Endometrial microvascular endothelial cells (primary cell): ENCODE measurements around the gene NFILZ. TPM values are rescaled to one million over a fixed set of nuclear protein-coding genes. Genes with fewer than 3 reads are reported as not detected.

Experiments
- in situ Hi-C: cut with HindIII; loops from 2 replicates; pipeline ENCODE4 v1.10.0; 2017; ENCODE audit warnings: low sequenced_read_pairs, low pct_unique_long_range_greater_than_20kb; ENCODE audit errors: inconsistent ontology term
- total RNA-seq: library from RNA; depleted of rRNA; stranded (reverse); fragments of >200 nt; gene quantifications from one replicate; pipeline ENCODE4 v1.2.3, GENCODE V29; 2015; ENCODE audit errors: inconsistent ontology term

Gene NFILZ
- total RNA-seq = not detected

GRCh38 chr19:8629996-8630683 lies at the start of gene NFILZ:
NFILZ (plus strand) TSS chr19:8630633; CDS start chr19:8676766, 46,133 bp downstream.
- in situ Hi-C loops = no loop called here

GRCh38 chr19:8580710-8581281 lies 49.6 kb upstream of the NFILZ start:
- in situ Hi-C loops = no loop called here

- in situ Hi-C loops = no loop called here
Observed at GRCh38 chr19:8584965-8585893, 45.2 kb upstream of the NFILZ start.

GRCh38 chr19:8585894-8586750 lies 44.3 kb upstream of the NFILZ start:
- in situ Hi-C loops = no loop called here

- in situ Hi-C loops = no loop called here
Observed at GRCh38 chr19:8589177-8589714, 41.2 kb upstream of the NFILZ start.

- in situ Hi-C loops = no loop called here
Observed at GRCh38 chr19:8592231-8593009, 38.0 kb upstream of the NFILZ start.

GRCh38 chr19:8593931-8594330 lies 36.5 kb upstream of the NFILZ start:
- in situ Hi-C loops = no loop called here

- in situ Hi-C loops = no loop called here
Observed at GRCh38 chr19:8595651-8596050, 34.8 kb upstream of the NFILZ start.

GRCh38 chr19:8596168-8596567 lies 34.3 kb upstream of the NFILZ start:
- in situ Hi-C loops = no loop called here

- in situ Hi-C loops = no loop called here
Observed at GRCh38 chr19:8600064-8600463, 30.4 kb upstream of the NFILZ start.

GRCh38 chr19:8600816-8601215 lies 29.6 kb upstream of the NFILZ start:
- in situ Hi-C loops = no loop called here

- in situ Hi-C loops = no loop called here
Observed at GRCh38 chr19:8601796-8602195, 28.6 kb upstream of the NFILZ start.

- in situ Hi-C loops = no loop called here
Observed at GRCh38 chr19:8605514-8605913, 24.9 kb upstream of the NFILZ start.

- in situ Hi-C loops = no loop called here
Observed at GRCh38 chr19:8607386-8607785, 23.0 kb upstream of the NFILZ start.

- in situ Hi-C loops = no loop called here
Observed at GRCh38 chr19:8608941-8609278, 21.5 kb upstream of the NFILZ start.

- in situ Hi-C loops = no loop called here
Observed at GRCh38 chr19:8609279-8610040, 21.0 kb upstream of the NFILZ start.
